Airway epithelial cell (primary cell): Measurements from ENCODE around the gene USP10. TPM values are rescaled to one million over a fixed set of nuclear protein-coding genes. Genes with fewer than 3 reads are reported as not detected.

Source experiments
- total RNA-seq: library from RNA; depleted of rRNA; stranded (reverse); fragments of >200 nt; gene quantifications from 2 replicates; pipeline ENCODE4 v1.2.3, GENCODE V29; 2015

The USP10 gene
- total RNA-seq: 56.3 and 59.7 TPM in 2 replicates

GRCh38 chr16:84699712-84700445, at the start of gene USP10:
Gene USP10, plus strand, starts transcription at chr16:84700000. Its CDS starts 91 bp downstream, at chr16:84700091.

GRCh38 chr16:84819644-84820304, 120.0 kb downstream of the USP10 start, which contains the start of gene CRISPLD2:
Gene CRISPLD2, plus strand, starts transcription at chr16:84819985. Its CDS starts 18,511 bp downstream, at chr16:84838496.

Other genes starting within 250 kb of the USP10 start
- 41.5 and 54.3 TPM in 2 replicates for gene MEAK7, start 195.3 kb upstream of the USP10 start, total RNA-seq
- gene COTL1, start 81.9 kb upstream of the USP10 start, total RNA-seq: 169 and 220 TPM in 2 replicates
- 36.4 and 53.4 TPM in 2 replicates for gene KLHL36, start 51.5 kb upstream of the USP10 start, total RNA-seq
- 1.9 and 2.6 TPM in 2 replicates for gene CRISPLD2, start 120.0 kb downstream of the USP10 start, total RNA-seq